Measurements from ENCODE around the gene RNF135. TPM values are rescaled to one million over a fixed set of nuclear protein-coding genes. Genes with fewer than 3 reads are reported as not detected.
"Not testable (repeated sequence)": the region's sequence is repeated elsewhere in the genome, so short reads cannot be mapped to it uniquely, and the experiment has no call there.

RNF135 gene
- total RNA-seq, 1 donor from 2014 or later = 25.3 TPM

DNA sequence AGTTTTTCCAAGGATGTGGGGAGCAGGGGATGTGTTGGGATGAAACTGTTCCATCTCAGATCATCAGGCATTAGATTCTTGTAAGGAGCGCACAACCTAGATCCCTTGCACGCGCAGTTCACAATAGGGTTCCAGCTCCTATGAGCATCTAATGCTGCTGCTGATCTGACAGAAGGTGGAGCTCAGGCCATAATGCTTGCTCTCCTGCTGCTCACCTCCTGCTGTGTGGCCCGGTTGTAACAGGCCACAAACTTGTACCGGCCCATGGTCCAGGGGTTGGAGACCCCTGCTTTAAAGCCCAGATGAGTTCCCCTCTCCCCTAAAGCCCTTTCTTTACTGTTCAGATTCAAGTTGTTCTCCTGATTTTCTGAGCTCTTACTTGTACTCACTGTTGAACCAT is 44.8 kb downstream of the RNF135 start:
- Histone ChIP-seq H3K27ac (no peak overlapping the region), H3K4me1 (no peaks in the 10 kb centered on the region), H3K36me3 (no peaks in the 10 kb centered on the region), H3K4me3 (no peak overlapping the region), H3K27me3 (no peaks in the 10 kb centered on the region), H3K9me3 (no peaks in the 10 kb centered on the region)
- intact Hi-C loops (cut with DNase I) = loop anchor here (10.0 kb wide), 1 partner anchor 199 kb away; no protein-coding TSS in a partner anchor
- TF ChIP-seq CTCF (IDR thresholded peaks at IDR 0.05) = no peak
- no peak for ATAC-seq
- no peak for DNase-seq

DNA sequence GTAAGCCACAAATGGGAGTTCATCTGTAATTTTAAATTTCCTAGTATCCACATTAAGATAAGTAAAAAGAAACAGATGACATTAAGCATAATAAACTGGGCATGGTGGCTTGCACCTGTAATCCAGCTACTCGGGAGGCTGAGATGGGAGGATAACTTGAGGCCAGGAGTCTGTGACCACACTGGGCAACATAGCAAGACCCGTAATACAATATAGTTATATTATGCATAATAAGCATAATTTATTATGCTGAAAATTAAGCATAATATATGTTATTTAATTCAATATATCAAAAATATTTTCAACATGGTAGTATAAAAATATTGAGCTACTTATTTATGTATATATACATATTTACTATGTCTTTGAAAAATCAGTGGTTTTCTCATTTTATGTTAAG is 48.2 kb downstream of the RNF135 start:
- Histone ChIP-seq H3K36me3 (no peaks in the 10 kb centered on the region), H3K4me1 (no peaks in the 10 kb centered on the region), H3K4me3 (no peak overlapping the region), H3K9me3 (no peaks in the 10 kb centered on the region), H3K27me3 (no peaks in the 10 kb centered on the region), H3K27ac (no peak overlapping the region)
- DNase-seq = no peak
- intact Hi-C loops (cut with DNase I) = loop anchor here (10.0 kb wide), 1 partner anchor 196 kb away; no protein-coding TSS in a partner anchor
- ATAC-seq = no peak
- TF ChIP-seq CTCF (IDR thresholded peaks at IDR 0.05) = no peak

- H3K27me3 ChIP-seq; intact Hi-C loops (cut with DNase I); H3K4me1 ChIP-seq; H3K36me3 ChIP-seq; H3K4me3 ChIP-seq; H3K9me3 ChIP-seq; ATAC-seq; H3K27ac ChIP-seq; DNase-seq: not testable (repeated sequence)
These were observed 52.3 kb downstream of the RNF135 start for GRCh38 chr17:31023171-31023570.

DNA sequence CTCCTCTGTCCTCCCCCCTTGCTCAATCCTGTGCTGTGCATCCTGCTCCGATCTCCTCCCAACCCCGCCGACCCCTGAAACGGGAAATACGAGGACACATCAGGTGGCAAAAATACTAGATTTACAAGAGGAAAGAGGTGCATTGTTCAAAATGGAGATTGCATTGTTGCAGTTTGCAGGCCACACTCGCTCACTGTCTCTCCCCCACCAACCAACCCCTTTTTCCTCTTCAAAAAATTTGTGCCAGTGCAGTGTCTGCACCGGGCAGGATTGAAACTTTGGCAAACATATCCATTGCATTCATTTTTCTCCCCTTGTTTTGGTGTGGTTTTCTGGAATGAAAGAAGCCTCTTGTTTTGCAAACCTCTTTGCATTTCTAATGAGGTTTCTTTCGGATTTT is 61.0 kb downstream of the RNF135 start:
- H3K27ac ChIP-seq = no peak overlapping the region
- no peak overlapping the region for H3K4me3 ChIP-seq
- ATAC-seq (no peak), DNase-seq (no peak)
- peaks cover 11% of the 10 kb centered on the region for H3K36me3 ChIP-seq
- H3K9me3 ChIP-seq = no peaks in the 10 kb centered on the region
- intact Hi-C loops (cut with DNase I) = no loop called here
- H3K4me1 ChIP-seq = no peaks in the 10 kb centered on the region
- no peaks in the 10 kb centered on the region for H3K27me3 ChIP-seq
- TF ChIP-seq CTCF (IDR thresholded peaks at IDR 0.05) = no peak

DNA sequence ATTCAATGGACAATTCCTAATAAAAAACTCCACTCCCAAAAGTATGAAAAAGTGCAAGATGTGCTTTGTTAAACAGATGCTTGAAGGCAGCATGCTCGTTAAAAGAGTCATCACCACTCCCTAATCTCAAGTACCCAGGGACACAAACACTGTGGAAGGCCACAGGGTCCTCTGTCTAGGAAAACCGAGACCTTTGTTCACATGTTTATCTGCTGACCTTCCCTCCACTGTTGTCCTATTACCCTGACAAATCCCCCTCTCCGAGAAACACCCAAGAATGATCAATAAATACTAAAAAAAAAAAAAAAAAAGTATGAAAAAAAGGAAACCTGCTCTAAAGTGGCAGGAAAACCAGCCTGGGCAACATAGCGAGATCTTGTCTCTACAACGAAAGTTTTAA is 64.8 kb downstream of the RNF135 start:
- H3K9me3 ChIP-seq; ATAC-seq; DNase-seq; intact Hi-C loops (cut with DNase I); H3K27ac ChIP-seq; H3K4me3 ChIP-seq; H3K27me3 ChIP-seq; H3K4me1 ChIP-seq: not testable (repeated sequence)
- H3K36me3 ChIP-seq = peaks cover 11% of the 10 kb centered on the region

GRCh38 chr17:31040837-31041236 is 70.0 kb downstream of the RNF135 start:
- H3K4me1 ChIP-seq; H3K27ac ChIP-seq; H3K4me3 ChIP-seq; ATAC-seq; H3K9me3 ChIP-seq; H3K36me3 ChIP-seq; H3K27me3 ChIP-seq; intact Hi-C loops (cut with DNase I); DNase-seq: not testable (repeated sequence)

DNA sequence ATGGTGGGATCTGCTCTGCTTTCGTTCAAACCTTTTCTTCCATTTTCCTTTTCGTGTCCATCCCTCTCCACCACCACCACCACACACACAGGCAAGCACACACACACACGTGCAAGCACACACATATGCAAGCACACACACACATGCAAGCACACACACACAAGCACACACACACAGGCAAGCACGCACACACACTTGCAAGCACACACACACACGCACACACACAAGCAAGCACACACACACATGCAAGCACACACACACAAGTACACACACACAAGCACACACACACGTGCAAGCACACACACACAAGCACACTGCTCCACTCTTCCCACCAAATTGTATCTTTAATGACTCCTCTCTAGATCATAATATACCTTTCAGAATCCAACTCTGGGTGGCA is 71.5 kb downstream of the RNF135 start:
- H3K27me3 ChIP-seq; DNase-seq; H3K36me3 ChIP-seq; H3K4me1 ChIP-seq; H3K27ac ChIP-seq; H3K9me3 ChIP-seq; H3K4me3 ChIP-seq; ATAC-seq; intact Hi-C loops (cut with DNase I): not testable (repeated sequence)

- H3K27me3 ChIP-seq; H3K4me3 ChIP-seq; H3K4me1 ChIP-seq; H3K9me3 ChIP-seq; H3K27ac ChIP-seq; ATAC-seq; H3K36me3 ChIP-seq; intact Hi-C loops (cut with DNase I); DNase-seq: not testable (repeated sequence)
These were observed 76.1 kb downstream of the RNF135 start for GRCh38 chr17:31046856-31047425.

Data from upper lobe of right lung (tissue), 1 donor.